B cell (primary cell): ENCODE results near the gene DYRK3. TPM values are rescaled to one million over a fixed set of nuclear protein-coding genes. Genes with fewer than 3 reads are reported as not detected.
A peak's percentile ranks its signal among the peaks of the same experiment; 100 is the strongest.
"Not testable (repeated sequence)": the region's sequence is repeated elsewhere in the genome, so short reads cannot be mapped to it uniquely, and the experiment has no call there.

Source experiments
- ATAC-seq: fragments of 200-7000 bp; cut with Tn5 transposase; one replicate; pipeline ENCODE4 v1.10.0; 2021; ENCODE audit warnings: low read depth, mild to moderate bottlenecking, moderate number of reproducible peaks, moderate library complexity
- CTCF ChIA-PET: fragments of 350-600 bp; sonication (Branson Sonifier 250); formaldehyde crosslinking; loops from one replicate; lab custom pipeline; 2021; ENCODE audit warnings: antibody characterized with exemption, inconsistent platforms; lab: Charles Lee
- POLR2A ChIA-PET: fragments of 350-600 bp; sonication (Branson Sonifier 250); formaldehyde crosslinking; loops from one replicate; lab custom pipeline; 2021; ENCODE audit warnings: antibody characterized with exemption; lab: Charles Lee
- DNase-seq: peaks from one replicate; pipeline ENCODE4 v3.0.0; 2013
- H2AFZ ChIP-seq: 2 replicates; pipeline ENCODE4 v1.6.1; 2012; ENCODE audit warnings: mild to moderate bottlenecking, low read depth, low read length; ENCODE audit not compliant: insufficient read depth, poor library complexity, severe bottlenecking
- H3K27ac ChIP-seq, 2 donors: 1 replicate in 1 of 2; 2 replicates in 1 of 2; pipeline ENCODE4 v1.5.1; 2012 to 2013; ENCODE audit warnings: low read length in 2 of 2, mild to moderate bottlenecking in 2 of 2, moderate library complexity in 1 of 2
- H3K27me3 ChIP-seq, 4 experiments: fragments of 200-600 bp in 1 of 4; sonication (generic) in 1 of 4; replicated peaks in 1 of 4; 1 replicate in 2 of 4; 2 replicates in 2 of 4; pipeline versions ENCODE4 v1.6.1 to v1.7.0; 2013 to 2016; ENCODE audit warnings: low read length in 3 of 4, mild to moderate bottlenecking in 2 of 4, mixed read lengths in 1 of 4, moderate library complexity in 1 of 4; ENCODE audit not compliant: insufficient read depth in 4 of 4, control insufficient read depth in 3 of 4; ENCODE audit errors: control extremely low read depth in 1 of 4
- H3K36me3 ChIP-seq, 2 experiments: replicated peaks in 1 of 2; 1 replicate in 1 of 2; 2 replicates in 1 of 2; pipeline versions ENCODE4 v1.6.1 to v1.7.1; 2013; ENCODE audit warnings: low read length in 1 of 2; ENCODE audit not compliant: insufficient read depth in 2 of 2, control insufficient read depth in 1 of 2; ENCODE audit errors: control extremely low read depth in 1 of 2, extremely low read depth in 1 of 2
- H3K4me1 ChIP-seq, 2 donors: fragments of 200-600 bp in 1 of 2; sonication (generic) in 1 of 2; 1 replicate in 1 of 2; 2 replicates in 1 of 2; pipeline versions ENCODE4 v1.5.1 to v1.6.1; 2013 to 2017; ENCODE audit warnings: low read length in 2 of 2; ENCODE audit not compliant: control insufficient read depth in 2 of 2, insufficient read depth in 2 of 2
- H3K4me2 ChIP-seq: replicated peaks from 2 replicates; pipeline ENCODE3; 2012; ENCODE audit warnings: mild to moderate bottlenecking, low read depth, low read length; ENCODE audit not compliant: poor library complexity, severe bottlenecking
- H3K4me3 ChIP-seq, 5 experiments: fragments of 200-600 bp in 1 of 5; sonication (generic) in 1 of 5; 1 replicate in 3 of 5; 2 replicates in 2 of 5; pipeline versions ENCODE4 v1.5.1 to v1.7.0; 2011 to 2016; ENCODE audit warnings: low read length in 4 of 5, mild to moderate bottlenecking in 4 of 5, low read depth in 2 of 5, control low read depth in 1 of 5, moderate library complexity in 1 of 5; ENCODE audit not compliant: insufficient read depth in 1 of 5; ENCODE audit errors: control extremely low read depth in 1 of 5, extremely low read depth in 1 of 5
- H3K79me2 ChIP-seq: fragments of 200-600 bp; sonication (generic); one replicate; pipeline ENCODE4 v1.6.0; 2016; ENCODE audit warnings: low read length; ENCODE audit not compliant: control insufficient read depth, insufficient read depth
- H3K9ac ChIP-seq: fragments of 200-600 bp; sonication (generic); 2 replicates; pipeline ENCODE4 v1.6.1; 2017; ENCODE audit warnings: mild to moderate bottlenecking, low read length, moderate library complexity
- H3K9me3 ChIP-seq, 3 donors: one replicate each; pipeline versions ENCODE4 v1.6.1 to v1.7.1; 2013; ENCODE audit warnings: low read length in 2 of 3; ENCODE audit not compliant: control insufficient read depth in 2 of 3, insufficient read depth in 1 of 3; ENCODE audit errors: control extremely low read depth in 1 of 3
- H4K20me1 ChIP-seq: 2 replicates; pipeline ENCODE4 v1.6.0; 2012; ENCODE audit warnings: mild to moderate bottlenecking, low read length; ENCODE audit not compliant: insufficient read depth, control insufficient read depth, poor library complexity, severe bottlenecking
- H3K27ac Mint-ChIP-seq: one replicate; pipeline ENCODE4 v1.8.0; 2021; ENCODE audit warnings: mixed read lengths
- H3K27me3 Mint-ChIP-seq: one replicate; pipeline ENCODE4 v1.8.0; 2021; ENCODE audit warnings: mixed read lengths
- H3K4me1 Mint-ChIP-seq: one replicate; pipeline ENCODE4 v1.8.0; 2021; ENCODE audit warnings: mixed read lengths
- H3K4me3 Mint-ChIP-seq: one replicate; pipeline ENCODE4 v1.8.0; 2021; ENCODE audit warnings: mixed read lengths
- H3K9me3 Mint-ChIP-seq: one replicate; pipeline ENCODE4 v1.8.0; 2022; ENCODE audit warnings: mixed read lengths; ENCODE audit not compliant: insufficient read depth
- CTCF ChIP-seq: fragments of 200-600 bp; IDR thresholded peaks from one replicate; pipeline ENCODE4 v1.8.0; 2022; ENCODE audit warnings: antibody characterized with exemption, mild to moderate bottlenecking
- EZH2 ChIP-seq: IDR thresholded peaks from 2 replicates; pipeline ENCODE4 v1.6.1; 2012; ENCODE audit warnings: borderline replicate concordance, low read depth, mild to moderate bottlenecking, moderate library complexity, low read length; ENCODE audit not compliant: insufficient read depth, poor library complexity, severe bottlenecking
- WGBS: methylation state at CpG from one replicate; pipeline ENCODE4 v1.1.5; 2013; ENCODE audit warnings: missing lambda C conversion rate; ENCODE audit not compliant: insufficient coverage; 5-methylcytosine and 5-hydroxymethylcytosine counted together
- intact Hi-C: fragments of 100-400 bp; cut with micrococcal nuclease; formaldehyde crosslinking; loops from one replicate; pipeline ENCODE4 v1.10.0; 2022
- polyA plus RNA-seq: library from polyadenylated mRNA; depleted of rRNA; stranded (reverse); fragments of >200 nt; gene quantifications from 2 replicates; pipeline ENCODE4 v1.2.3, GENCODE V29; 2012
- total RNA-seq, 2 donors: library from RNA; stranded (reverse); fragments of 120-200 nt in 1 of 2; gene quantifications; 1 replicate in 1 of 2; 2 replicates in 1 of 2; pipeline versions ENCODE4 v1.2.3 to v1.2.4, GENCODE V29; 2013 to 2022

The DYRK3 gene
- total and polyA plus RNA-seq, 2 donors (not counting 1 experiment from before 2014, with no cell fraction given), result 0.30 TPM; not detected in 1

GRCh38 chr1:206637605-206638004 lies 2.3 kb downstream of the DYRK3 start:
- ATAC-seq (no peak), DNase-seq (peak; percentile 20)
- H3K4me1 Mint-ChIP-seq, result peaks cover 26% of the 10 kb centered on the region
- Histone ChIP-seq H3K4me2 (no peak overlapping the region), H3K9me3 (no peaks in the 10 kb centered on the region), H2AFZ (no peak overlapping the region), H3K4me1 (peaks cover 17 to 22% of the 10 kb centered on the region in 2 donors), H3K27me3 (peaks cover 0 to 11% (median 5%) of the 10 kb centered on the region in 4 experiments), H3K9ac (no peak overlapping the region), H3K36me3 (no peaks in the 10 kb centered on the region), H3K79me2 (no peaks in the 10 kb centered on the region), H3K4me3 (no peak overlapping the region), H4K20me1 (no peaks in the 10 kb centered on the region), H3K27ac (no peak overlapping the region)
- TF ChIP-seq EZH2 (no peak), CTCF (no peak)
- ChIA-PET POLR2A (interaction anchor here (0.7 kb wide), 1 partner anchor 47 kb away, joined by 5 read pairs; no protein-coding TSS in a partner anchor), CTCF (interaction anchor here (6.3 to 13.1 kb wide), 3 partner anchors 25 to 344 kb away, joined by 37 to 217 read pairs (median 215); no protein-coding TSS in a partner anchor)
- intact Hi-C loops, result loop anchor here (10.0 kb wide), 2 partner anchors 167 to 417 kb away; partner anchors contain the start of genes PFKFB2 and YOD1
- no peaks in the 10 kb centered on the region for H3K9me3 Mint-ChIP-seq
- H3K27ac Mint-ChIP-seq, result no peak overlapping the region
- no peak overlapping the region for H3K4me3 Mint-ChIP-seq
- H3K27me3 Mint-ChIP-seq, result peaks cover 4% of the 10 kb centered on the region

GRCh38 chr1:206642074-206642473 lies 6.7 kb downstream of the DYRK3 start:
- H3K4me3 ChIP-seq, H3K27me3 ChIP-seq, H2AFZ ChIP-seq, H3K9me3 ChIP-seq, H3K4me1 Mint-ChIP-seq, H3K4me1 ChIP-seq, H3K27ac ChIP-seq, H3K27ac Mint-ChIP-seq, DNase-seq, POLR2A ChIA-PET, H3K27me3 Mint-ChIP-seq, H3K79me2 ChIP-seq, H3K4me2 ChIP-seq, CTCF ChIA-PET, H3K9ac ChIP-seq, ATAC-seq, H3K36me3 ChIP-seq, H3K4me3 Mint-ChIP-seq, H3K9me3 Mint-ChIP-seq, H4K20me1 ChIP-seq, intact Hi-C loops: not testable (repeated sequence)
- WGBS, result no CpG with 5 or more reads among the region's 2 CpGs
